NOMO-1 treated with dmso at 0.1 percent for 144 hours (cell line): ENCODE results near the gene EPS8L1.
A peak's percentile ranks its signal among the peaks of the same experiment; 100 is the strongest.

Experiments
- DNase-seq: peaks from one replicate; lab custom pipeline; 2025; ENCODE audit not compliant: unreplicated experiment; lab: John Stamatoyannopoulos, UW

The EPS8L1 gene

DNA sequence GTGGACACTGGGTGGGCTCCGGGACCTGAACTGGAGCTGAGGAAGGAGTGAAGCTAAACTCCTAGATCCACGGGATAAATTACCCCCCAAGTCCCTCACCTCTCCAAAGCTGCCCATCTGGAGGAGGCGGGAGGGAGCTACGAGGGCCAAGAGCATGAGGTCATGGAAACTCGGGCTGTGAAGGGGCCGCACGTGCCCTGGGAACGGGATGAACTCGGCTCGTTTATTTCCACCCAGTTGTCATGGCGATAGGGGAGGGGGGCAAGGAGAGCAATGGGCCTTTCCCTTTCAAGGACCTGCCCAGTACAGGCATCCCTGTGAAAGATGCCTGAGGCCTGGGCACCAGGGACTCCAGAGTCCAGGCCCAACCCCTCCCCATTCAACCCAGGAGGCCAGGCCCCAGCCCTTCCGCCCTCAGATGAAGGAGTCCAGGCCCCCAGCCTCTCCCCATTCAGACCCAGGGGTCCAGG lies 37.9 kb downstream of the EPS8L1 start:
- no peak for DNase-seq

DNA sequence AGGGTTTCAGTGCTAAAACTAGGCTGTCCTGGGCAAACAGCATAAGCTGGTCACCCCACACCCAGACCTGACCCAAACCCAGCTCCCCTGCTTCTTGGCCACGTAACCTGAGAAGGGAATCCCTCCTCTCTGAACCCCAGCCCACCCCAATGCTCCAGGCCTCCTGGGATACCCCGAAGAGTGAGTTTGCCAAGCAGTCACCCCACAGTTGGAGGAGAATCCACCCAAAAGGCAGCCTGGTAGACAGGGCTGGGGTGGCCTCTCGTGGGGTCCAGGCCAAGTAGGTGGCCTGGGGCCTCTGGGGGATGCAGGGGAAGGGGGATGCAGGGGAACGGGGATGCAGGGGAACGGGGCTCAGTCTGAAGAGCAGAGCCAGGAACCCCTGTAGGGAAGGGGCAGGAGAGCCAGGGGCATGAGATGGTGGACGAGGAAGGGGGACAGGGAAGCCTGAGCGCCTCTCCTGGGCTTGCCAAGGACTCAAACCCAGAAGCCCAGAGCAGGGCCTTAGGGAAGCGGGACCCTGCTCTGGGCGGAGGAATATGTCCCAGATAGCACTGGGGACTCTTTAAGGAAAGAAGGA lies 39.0 kb downstream of the EPS8L1 start:
- DNase-seq, result no peak

DNA sequence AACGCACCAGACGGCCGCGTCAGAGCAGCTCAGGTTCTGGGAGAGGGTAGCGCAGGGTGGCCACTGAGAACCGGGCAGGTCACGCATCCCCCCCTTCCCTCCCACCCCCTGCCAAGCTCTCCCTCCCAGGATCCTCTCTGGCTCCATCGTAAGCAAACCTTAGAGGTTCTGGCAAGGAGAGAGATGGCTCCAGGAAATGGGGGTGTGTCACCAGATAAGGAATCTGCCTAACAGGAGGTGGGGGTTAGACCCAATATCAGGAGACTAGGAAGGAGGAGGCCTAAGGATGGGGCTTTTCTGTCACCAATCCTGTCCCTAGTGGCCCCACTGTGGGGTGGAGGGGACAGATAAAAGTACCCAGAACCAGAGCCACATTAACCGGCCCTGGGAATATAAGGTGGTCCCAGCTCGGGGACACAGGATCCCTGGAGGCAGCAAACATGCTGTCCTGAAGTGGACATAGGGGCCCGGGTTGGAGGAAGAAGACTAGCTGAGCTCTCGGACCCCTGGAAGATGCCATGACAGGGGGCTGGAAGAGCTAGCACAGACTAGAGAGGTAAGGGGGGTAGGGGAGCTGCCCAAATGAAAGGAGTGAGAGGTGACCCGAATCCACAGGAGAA lies 39.9 kb downstream of the EPS8L1 start:
- DNase-seq, result no peak

DNA sequence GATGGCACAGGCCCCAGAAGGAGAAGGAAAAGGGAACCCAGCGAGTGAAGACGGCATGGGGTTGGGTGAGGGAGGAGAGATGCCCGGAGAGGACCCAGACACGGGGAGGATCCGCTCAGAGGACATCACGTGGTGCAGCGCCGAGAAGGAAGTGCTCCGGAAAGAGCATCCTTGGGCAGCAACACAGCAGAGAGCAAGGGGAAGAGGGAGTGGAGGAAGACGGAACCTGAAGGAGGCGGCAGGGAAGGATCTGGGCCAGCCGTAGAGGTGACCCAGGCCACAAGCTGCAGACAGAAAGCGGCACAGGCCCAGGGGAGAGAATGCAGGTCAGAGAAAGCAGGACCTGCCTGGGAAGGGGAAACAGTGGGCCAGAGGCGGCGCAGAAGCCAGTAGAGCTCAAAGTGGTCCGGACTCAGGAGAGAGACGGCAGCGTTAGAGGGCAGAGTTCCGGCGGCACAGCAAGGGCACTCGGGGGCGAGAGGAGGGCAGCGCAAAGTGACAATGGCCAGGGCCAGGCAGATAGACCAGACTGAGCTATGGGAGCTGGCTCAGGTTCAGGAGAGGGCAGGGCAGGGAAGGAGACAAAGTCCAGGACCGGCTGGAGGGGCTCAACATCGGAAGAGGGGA lies 40.7 kb downstream of the EPS8L1 start:
- peak; percentile 66 for DNase-seq

DNA sequence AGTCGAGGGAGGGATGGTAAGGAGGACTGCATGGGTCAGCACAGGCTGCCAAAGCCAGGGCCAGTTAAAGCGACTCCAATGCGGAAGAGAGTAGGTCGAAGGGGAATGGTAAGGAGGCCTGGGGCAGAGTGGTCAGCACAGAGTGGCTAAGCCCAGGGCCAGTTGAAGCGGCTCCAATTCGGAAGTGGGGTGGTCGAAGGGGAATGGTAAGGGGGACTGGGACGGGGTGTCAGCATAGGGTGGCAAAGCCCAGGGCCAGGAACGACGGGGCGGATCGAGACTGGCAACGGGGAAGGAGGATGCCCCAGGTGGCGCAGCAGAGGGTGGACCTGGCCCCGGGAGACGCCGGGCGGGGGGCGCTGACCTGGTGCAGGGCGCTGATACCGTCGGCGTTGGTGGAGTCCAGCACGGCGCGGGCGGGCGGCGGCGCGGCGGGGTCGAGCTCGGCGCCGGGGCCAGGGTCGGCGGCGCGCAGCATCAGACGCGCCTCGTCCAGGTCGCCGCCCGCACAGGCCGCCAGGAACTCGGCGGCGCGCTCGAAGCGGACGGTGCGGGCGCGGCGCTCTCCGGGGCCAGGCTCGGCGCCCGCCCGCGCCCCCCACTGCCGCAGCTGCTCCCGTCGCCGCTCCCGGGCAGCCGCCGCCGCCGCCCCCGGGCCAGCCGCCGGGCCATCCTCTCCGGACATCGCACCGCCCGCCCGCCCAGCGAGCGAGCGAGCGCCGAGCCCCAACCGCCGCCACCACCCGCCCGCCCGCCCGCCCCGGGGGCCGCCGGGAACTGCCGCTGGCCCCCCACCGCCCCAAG lies 41.4 kb downstream of the EPS8L1 start, which contains the start of gene PPP1R12C:
Gene PPP1R12C, minus strand, starts transcription at position 779 of the 804 bp plus-strand sequence. Its CDS starts 94 bp downstream, at position 685.
- DNase-seq, result no peak

DNA sequence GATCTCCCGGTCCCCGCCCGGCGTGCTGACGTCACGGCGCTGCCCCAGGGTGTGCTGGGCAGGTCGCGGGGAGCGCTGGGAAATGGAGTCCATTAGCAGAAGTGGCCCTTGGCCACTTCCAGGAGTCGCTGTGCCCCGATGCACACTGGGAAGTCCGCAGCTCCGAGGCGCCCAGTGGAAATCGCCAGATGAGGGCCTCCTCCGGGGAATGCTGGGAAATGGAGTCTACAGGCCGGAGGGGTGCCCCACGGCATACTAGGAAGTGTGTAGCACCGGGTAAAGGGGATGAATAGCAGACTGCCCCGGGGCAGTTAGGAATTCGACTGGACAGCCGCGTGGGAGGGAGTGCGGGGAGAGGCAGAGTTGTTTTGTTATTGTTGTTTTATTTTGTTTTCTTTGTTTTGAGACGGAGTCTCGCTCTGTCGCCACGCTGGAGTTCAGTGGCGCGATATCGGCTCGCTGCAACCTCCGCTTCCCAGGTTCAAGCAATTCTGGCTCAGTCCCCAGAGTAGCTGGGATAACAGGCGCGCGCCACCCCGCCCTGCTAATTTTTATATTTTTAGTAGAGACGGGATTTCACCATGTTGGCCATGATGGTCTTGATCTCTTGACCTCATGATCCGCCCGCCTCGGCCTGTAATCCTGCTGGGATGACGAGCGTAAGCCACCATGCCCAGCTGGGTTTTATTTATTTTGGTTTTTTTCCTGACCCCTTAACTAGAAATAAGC lies 42.2 kb downstream of the EPS8L1 start:
- DNase-seq, result peak; percentile 98

DNA sequence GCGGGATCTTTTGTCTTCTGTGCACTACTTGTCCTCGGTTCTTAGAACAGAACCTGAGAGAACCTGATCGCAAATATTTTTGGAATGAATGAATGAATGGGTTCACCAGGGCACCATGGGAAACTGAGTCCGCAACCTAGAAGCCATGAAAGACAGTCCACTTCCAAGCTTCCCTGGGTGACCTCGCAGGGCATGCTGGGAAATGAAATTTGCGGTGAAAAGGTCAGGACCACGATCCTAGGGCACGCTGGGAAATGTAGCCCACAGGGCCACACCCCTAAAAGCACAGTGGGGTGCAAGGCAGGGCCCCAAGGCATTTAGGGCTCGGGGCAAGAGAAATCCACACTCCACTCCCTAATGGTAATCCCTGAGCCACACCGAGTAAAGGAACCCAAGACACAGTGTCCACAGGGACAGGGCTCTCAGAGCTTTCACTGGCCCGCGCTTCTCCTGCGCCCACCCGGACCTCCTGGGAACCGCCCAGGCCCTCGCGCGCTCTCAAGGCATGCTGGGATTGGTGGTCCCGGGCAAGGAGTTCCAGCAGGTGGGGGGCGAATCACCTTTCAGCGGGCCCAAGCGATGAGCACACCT lies 42.8 kb downstream of the EPS8L1 start:
- DNase-seq, result no peak

DNA sequence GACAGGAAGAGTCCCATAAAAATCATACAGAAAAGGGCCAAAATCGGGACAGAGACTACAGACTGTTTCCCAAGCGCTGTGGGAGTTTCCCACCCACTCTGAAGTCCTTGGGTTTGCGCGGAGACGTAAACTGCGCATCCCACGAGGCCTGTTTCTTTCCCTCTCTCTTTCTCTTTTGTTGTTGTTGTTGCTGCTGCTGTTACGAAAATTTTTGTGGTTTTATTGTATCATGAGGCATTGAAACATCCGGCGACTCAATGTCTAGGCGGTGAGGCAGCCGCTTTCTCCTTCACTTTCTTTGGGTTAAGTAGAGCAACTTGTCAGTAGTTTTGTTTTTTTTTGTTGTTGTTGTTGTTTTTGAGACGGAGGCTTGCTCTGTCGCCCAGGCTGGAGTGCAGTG lies 43.4 kb downstream of the EPS8L1 start:
- DNase-seq, result no peak

DNA sequence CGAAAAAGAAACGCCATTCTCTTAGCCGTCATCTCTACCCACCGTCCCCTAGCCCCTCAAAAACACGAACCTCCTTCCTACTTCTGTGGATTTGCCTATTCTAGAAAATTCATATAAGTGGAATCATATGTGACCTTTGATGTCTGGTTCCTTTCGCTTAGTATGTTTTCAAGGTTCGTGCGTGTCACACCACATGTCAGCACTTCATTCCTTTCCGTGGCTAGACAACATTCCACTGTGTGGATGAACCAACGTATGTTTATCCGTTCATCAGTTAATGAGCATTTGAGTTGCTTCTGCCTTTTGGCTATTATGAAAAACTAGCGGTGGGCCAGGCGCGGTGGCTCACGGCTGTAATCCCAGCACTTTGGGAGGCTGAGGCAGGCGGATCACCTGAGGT lies 55.8 kb downstream of the EPS8L1 start:
- DNase-seq, result no peak

DNA sequence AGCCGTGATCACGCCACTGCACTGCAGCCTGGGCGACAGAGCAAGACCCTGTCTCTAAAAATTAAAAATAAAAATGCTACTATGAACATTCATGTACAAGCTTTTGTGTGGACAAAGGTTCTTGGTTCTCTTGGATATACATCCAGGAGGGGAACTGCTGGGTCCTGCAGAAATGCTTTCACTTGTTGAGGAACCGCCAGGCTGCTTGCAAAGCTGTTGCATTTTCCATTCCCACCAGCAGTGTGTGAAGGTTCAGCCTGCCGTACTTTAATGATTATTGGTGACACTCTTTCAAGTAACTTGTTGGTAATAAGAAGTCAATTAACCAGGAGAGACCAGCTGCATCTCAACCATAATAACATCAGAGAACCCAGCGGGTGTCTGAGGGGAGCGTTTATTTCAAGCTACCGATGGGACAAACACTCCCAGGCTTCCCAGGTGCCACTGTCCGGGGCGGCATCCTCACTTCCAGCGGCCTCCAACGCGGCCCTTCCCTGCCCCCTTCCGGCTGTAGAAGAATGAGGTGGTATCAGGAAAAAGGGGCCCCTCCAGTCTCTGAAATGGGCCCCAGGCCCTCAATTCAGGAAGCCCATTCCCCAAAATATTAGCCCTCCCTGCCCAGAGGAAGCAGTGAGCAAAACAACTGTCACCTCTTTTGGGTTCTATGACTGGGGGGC lies 56.9 kb downstream of the EPS8L1 start:
- DNase-seq, result no peak

DNA sequence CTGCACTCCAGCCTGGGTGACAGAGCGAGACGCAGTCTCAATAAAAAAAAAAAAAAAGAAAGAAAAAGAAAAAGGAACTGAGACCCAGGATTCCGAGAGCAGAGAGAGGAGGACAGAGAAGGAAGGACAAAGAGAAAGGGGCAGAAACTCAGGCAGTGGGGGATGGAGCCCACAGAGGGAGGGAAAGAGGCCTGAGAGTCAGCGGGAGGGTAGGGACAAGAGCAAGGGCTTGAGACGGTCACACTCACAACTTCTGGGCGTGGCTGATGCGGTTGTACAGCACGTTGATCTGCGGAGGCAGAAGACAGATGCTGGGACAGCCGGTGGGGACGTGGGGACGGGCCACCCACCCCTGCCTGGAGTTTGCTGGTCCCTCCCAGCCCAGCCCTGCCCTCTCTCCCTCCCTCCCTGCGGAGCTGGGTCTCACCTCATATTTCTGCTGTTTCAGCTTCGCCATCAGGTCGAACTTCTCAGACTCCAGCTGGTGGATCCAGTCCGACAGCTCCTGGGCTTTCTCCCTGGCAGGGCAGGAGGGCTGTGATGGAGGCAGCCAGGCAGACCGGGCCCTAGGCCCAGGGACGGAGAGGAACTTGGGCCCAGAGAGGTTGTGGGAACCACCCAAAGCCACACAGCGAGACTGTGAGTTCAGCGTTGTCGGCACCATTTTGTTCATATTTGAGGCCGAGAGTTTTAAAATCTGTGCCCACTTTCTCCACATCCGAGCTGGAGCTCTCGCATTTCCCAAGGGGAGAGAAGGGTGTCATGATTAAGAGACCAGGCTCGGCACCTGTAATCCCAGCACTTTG lies 58.2 kb downstream of the EPS8L1 start:
- peak; percentile 8 for DNase-seq

DNA sequence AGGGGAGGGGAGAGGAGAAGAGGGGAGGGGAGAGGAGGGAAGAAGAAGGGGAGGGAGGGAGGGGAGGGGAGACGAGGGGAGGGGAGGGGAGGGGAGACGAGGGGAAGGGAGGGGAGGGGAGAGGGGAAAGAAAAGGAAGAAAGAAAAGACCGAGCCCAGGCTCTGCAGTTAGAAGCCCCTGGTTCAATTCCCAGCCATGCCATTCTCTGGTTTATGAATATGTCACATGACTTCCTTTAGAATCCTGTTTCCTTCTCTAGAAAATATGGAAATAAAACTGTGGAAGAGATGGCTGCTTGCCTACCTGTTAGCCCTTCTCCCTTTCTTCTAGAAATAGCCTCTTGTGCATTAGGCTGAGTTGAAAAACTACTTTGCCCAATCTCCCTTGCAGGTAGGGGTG lies 59.1 kb downstream of the EPS8L1 start:
- DNase-seq, result no peak

DNA sequence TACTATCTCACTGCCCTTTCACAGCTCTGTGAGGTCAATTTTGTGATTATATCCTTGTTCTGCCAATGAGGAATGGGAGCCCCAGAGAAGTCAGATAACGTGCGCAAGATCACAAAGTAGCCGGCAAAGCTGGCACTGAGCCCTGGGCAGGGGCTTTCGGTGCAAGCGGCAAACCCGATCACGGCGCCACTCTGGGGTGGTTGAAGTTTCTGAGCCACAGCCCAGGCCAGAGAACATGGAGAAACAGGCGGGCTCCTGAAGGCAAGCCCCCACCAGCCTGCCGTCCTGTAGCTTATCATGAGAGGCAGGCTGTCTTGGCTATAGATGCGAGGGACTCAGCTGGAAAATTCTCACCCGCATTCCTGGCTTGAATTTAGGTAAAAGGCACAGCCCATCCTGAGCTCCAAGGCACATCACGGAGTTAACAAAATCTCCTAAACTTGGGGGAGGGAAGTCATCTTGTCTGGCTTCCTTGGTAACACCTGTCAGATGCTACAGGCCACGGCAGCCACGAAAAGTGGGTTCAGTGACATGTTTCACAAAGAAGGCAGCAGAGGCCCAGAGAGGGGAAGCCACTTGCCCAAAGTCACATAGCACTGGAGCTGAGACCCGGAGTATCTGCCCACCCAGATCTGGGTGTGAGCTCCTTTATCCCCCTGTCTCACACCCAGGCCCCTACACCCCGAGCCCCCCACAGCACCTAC lies 60.9 kb downstream of the EPS8L1 start:
- DNase-seq, result no peak
